Right lung (tissue), 5 donors: Measurements from ENCODE around the gene USP9X. TPM values are rescaled to one million over a fixed set of nuclear protein-coding genes. Genes with fewer than 3 reads are reported as not detected.
"Not testable (repeated sequence)": the region's sequence is repeated elsewhere in the genome, so short reads cannot be mapped to it uniquely, and the experiment has no call there.

ENCODE experiments used
- DNase-seq, 2 donors: peaks; one replicate each; pipeline ENCODE4 v3.0.0-alpha.2; 2013
- polyA plus RNA-seq, 5 donors: library from polyadenylated mRNA; unstranded; fragments of 120-200 nt; gene quantifications; one replicate each; pipeline versions ENCODE4 v1.2.1 to v1.2.3, GENCODE V29; 2013; ENCODE audit warnings: inconsistent platforms in 1 of 5, low replicate concordance in 1 of 5; ENCODE audit not compliant: insufficient read length in 5 of 5, insufficient read depth in 1 of 5

The USP9X gene
- polyA plus RNA-seq, 5 donors, result 39.0 to 58.9 (median 56.0) TPM

GRCh38 chrX:41122664-41123257, 37.5 kb downstream of the USP9X start:
- no peak for DNase-seq

- no peak for DNase-seq
These were observed 42.4 kb downstream of the USP9X start for GRCh38 chrX:41127477-41128192.

- no peak for DNase-seq
These were observed 43.7 kb downstream of the USP9X start for GRCh38 chrX:41128955-41129354.

- DNase-seq, result no peak
These were observed 46.5 kb downstream of the USP9X start for GRCh38 chrX:41131766-41132165.

- no peak for DNase-seq
These were observed 48.3 kb downstream of the USP9X start for GRCh38 chrX:41133551-41133950.

- DNase-seq, result no peak
These were observed 52.3 kb downstream of the USP9X start for GRCh38 chrX:41137589-41137988.

- DNase-seq, result no peak
These were observed 57.1 kb downstream of the USP9X start for GRCh38 chrX:41142130-41142910.

GRCh38 chrX:41144873-41145272, 59.6 kb downstream of the USP9X start:
- no peak for DNase-seq

GRCh38 chrX:41145920-41146608, 60.8 kb downstream of the USP9X start:
- no peak for DNase-seq

- no peak for DNase-seq
These were observed 63.3 kb downstream of the USP9X start for GRCh38 chrX:41148553-41148952.

GRCh38 chrX:41150043-41150442, 64.8 kb downstream of the USP9X start:
- no peak for DNase-seq

- not testable (repeated sequence) for DNase-seq
These were observed 66.5 kb downstream of the USP9X start for GRCh38 chrX:41151726-41152125.

- DNase-seq, result no peak
These were observed 67.0 kb downstream of the USP9X start for GRCh38 chrX:41152221-41152620.

- peak; percentile 10 to 13 for DNase-seq
These were observed 68.2 kb downstream of the USP9X start for GRCh38 chrX:41153448-41153847.

GRCh38 chrX:41153957-41154356, 68.7 kb downstream of the USP9X start:
- no peak for DNase-seq

GRCh38 chrX:41164449-41164848, 79.2 kb downstream of the USP9X start:
- no peak for DNase-seq

- no peak for DNase-seq
These were observed 82.6 kb downstream of the USP9X start for GRCh38 chrX:41167888-41168287.

GRCh38 chrX:41176263-41176662, 91.0 kb downstream of the USP9X start:
- DNase-seq, result no peak

GRCh38 chrX:41177297-41177696, 92.1 kb downstream of the USP9X start:
- DNase-seq, result no peak

GRCh38 chrX:41178201-41178600, 93.0 kb downstream of the USP9X start:
- no peak for DNase-seq

GRCh38 chrX:41180194-41180908, 95.1 kb downstream of the USP9X start:
- peak; percentile 19 to 38 for DNase-seq

- DNase-seq, result no peak
These were observed 99.1 kb downstream of the USP9X start for GRCh38 chrX:41184312-41184711.
